Omental fat pad (tissue), 4 donors: ENCODE measurements around the gene CLIP1. TPM values are rescaled to one million over a fixed set of nuclear protein-coding genes. Genes with fewer than 3 reads are reported as not detected.
"Not testable (repeated sequence)": the region's sequence is repeated elsewhere in the genome, so short reads cannot be mapped to it uniquely, and the experiment has no call there.

Experiments
- ATAC-seq: fragments of 150-250 bp; one replicate; pipeline ENCODE4 v1.9.1; 2016; ENCODE audit warnings: mild to moderate bottlenecking, moderate library complexity; ENCODE audit not compliant: low FRiP score
- DNase-seq: peaks from one replicate; pipeline ENCODE4 v3.0.0-alpha.2; 2019; ENCODE audit warnings: low spot score
- total RNA-seq, 4 donors: library from RNA; depleted of rRNA; stranded (reverse); fragments of >200 nt; gene quantifications; one replicate each; pipeline ENCODE4 v1.1.0, GENCODE V29; 2016
- TF ChIP-seq, protein P1 (sequence below), 3 donors: fragments of 450-650 bp; IDR thresholded peaks; one replicate each; pipeline ENCODE4 v1.5.1; 2016 to 2017; ENCODE audit warnings: antibody characterized with exemption in 3 of 3, mild to moderate bottlenecking in 3 of 3, moderate library complexity in 2 of 3

Gene CLIP1
- total RNA-seq = 100 to 1,000 TPM in 1 of 4 donors, 10 to 100 TPM in 3; 72.8 to 189 (median 91.7) TPM

DNA sequence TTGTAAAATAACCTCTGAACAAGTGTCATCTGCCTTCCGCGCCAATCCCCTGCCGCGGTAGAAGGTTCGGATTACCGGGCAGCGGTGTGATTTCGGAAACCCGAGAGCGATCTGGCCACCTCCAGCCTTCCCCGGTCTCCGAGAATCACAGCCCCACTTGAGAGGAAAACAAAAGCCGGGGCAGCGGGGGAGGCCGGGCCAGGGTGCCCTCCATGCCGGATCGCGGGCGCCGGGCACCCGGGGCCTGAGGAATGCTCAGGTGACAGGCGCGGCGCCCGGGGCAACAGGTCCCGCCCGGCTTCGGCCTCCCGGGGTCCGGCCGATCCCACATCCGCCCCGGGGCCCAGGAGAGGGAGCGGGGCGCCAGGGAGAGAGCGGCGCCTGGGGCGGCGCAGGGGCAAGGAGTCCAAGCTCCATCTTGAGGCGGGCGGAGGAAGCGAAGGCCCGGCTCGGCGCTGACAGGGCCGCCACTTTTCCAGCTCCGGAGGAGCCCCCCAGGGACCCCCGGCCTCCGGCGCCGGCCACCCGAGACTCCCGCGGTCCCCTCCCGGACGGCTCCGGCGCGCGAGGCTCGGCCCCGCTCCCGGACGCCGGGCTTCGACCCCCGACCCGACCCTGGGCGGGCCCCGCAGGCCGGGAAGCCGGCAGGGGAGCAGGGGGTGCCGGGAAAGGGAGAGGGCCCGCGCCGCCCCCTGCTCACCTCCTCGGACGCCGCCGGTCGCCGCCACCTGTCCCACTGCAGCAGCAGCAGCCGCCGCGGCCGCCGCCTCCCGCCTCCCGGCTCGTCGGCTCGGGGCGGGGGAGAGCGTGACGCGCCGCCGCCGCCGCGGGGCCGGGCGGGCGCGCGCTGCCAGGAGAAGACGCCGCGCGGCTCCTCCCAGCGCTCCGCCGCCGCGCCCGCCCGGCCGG, at the start of gene CLIP1:
TSS of gene CLIP1 (minus strand) at position 849 of the 909 bp plus-strand sequence. CDS start 42,217 bp downstream, outside the sequence.
- DNase-seq (no peak), ATAC-seq (peak; percentile 74)
- TF ChIP-seq, protein P1, sequence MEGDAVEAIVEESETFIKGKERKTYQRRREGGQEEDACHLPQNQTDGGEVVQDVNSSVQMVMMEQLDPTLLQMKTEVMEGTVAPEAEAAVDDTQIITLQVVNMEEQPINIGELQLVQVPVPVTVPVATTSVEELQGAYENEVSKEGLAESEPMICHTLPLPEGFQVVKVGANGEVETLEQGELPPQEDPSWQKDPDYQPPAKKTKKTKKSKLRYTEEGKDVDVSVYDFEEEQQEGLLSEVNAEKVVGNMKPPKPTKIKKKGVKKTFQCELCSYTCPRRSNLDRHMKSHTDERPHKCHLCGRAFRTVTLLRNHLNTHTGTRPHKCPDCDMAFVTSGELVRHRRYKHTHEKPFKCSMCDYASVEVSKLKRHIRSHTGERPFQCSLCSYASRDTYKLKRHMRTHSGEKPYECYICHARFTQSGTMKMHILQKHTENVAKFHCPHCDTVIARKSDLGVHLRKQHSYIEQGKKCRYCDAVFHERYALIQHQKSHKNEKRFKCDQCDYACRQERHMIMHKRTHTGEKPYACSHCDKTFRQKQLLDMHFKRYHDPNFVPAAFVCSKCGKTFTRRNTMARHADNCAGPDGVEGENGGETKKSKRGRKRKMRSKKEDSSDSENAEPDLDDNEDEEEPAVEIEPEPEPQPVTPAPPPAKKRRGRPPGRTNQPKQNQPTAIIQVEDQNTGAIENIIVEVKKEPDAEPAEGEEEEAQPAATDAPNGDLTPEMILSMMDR (IDR thresholded peaks at IDR 0.05) = no peak

DNA sequence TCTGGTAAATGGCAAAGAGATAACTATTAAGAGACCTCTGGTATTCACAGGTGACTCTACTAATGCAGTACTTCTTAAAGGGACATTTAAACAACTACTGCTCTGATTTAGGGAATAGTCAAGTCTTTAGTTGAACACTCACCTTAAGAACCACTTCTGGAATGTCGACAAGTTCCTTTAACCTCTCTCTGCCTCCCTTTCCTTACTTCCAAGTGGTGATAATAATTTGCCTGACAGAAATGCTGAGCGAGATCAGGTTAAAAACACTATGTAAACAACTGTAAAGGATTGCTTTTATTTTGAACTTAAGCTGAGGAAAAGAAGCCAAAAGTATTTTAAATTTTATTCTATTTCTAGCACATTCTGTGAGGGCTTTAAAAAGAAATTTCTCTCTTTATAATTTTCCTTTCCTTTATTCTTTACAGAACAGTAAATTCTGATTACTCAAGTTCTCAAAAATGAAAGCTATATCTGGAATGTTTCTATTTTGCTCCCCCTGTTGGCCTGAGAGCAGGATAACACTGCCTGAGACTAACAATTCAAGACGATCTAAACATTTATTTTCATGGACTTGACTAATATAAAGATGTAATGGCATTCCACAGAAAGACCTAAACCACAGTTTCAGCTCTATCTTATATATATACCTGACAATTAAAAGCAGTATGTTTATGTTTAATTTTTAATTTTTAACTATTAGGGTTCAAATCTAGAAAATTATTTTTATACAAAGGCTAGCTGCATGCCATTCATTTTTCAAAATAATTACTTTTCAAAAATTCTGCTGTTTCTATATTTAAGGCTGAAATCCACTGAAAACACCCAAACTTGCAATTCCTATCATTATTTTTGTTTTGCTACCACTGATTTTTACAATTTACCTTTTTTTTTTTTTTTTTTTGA, 49.1 kb upstream of the CLIP1 start:
- DNase-seq (no peak), ATAC-seq (peak; percentile 34)

DNA sequence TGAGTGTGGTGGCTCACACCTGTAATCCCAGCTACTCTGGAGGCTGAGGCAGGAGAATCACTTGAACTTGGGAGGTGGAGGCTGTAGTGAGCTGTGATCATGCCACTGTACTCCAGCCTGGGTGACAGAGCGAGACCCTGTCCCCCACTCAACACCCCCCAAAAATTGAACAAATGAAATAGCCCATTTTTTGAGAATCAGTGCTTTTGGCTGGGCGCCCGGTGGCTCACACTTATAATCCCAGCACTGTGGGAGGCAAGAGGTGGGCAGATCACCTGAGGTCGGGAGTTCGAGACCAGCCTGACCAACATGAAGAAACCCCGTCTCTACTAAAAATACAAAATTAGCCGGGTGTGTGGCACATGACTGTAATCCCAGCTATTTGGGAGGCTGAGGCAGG, 48.1 kb upstream of the CLIP1 start:
- not testable (repeated sequence) for ATAC-seq, DNase-seq

More for the DNA sequence above, 49.1 kb upstream of the CLIP1 start:
- TF ChIP-seq, protein P1 (IDR thresholded peaks at IDR 0.05) = peak in 1 of 3 donors; percentile 29

DNA sequence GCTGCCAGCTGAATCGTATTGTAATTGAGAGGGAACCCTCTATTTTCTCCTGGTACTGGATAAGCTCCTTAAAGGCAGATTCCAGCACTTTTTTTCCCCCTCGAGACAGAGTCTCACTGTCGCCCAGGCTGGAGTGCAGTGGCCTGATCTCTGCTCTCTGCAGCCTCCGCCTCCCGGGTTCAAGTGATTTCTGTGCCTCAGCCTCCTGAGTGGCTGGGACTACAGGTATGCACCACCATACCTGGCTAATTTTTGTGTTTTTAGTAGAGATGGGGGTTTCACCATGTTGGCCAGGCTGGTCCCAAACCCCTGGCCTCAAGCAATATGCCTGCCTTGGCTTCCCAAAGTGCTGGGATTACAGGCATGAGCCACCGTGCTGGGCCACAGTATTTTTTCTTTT, 47.4 kb upstream of the CLIP1 start:
- not testable (repeated sequence) for DNase-seq, ATAC-seq

DNA sequence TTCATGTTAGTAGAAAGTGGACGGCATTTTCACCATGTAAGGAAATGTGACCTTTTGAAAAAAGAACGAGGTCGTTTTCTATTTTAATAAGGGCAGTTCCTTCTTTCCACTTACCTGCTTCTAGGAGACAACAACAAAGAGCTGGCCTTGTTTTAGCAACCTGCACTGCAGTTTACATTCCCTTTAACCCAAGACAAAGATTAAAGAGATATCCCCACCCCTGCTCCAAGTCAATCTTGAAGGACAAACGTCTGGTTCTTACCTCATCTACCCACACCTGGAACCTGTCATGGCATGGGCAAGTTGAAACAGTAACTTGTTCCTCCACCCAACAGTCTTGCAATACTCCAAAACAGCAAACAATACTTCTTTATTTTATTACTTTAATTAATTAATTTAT, 45.5 kb upstream of the CLIP1 start:
- ATAC-seq = no peak
- DNase-seq = no peak
- TF ChIP-seq, protein P1 (IDR thresholded peaks at IDR 0.05) = no peak

DNA sequence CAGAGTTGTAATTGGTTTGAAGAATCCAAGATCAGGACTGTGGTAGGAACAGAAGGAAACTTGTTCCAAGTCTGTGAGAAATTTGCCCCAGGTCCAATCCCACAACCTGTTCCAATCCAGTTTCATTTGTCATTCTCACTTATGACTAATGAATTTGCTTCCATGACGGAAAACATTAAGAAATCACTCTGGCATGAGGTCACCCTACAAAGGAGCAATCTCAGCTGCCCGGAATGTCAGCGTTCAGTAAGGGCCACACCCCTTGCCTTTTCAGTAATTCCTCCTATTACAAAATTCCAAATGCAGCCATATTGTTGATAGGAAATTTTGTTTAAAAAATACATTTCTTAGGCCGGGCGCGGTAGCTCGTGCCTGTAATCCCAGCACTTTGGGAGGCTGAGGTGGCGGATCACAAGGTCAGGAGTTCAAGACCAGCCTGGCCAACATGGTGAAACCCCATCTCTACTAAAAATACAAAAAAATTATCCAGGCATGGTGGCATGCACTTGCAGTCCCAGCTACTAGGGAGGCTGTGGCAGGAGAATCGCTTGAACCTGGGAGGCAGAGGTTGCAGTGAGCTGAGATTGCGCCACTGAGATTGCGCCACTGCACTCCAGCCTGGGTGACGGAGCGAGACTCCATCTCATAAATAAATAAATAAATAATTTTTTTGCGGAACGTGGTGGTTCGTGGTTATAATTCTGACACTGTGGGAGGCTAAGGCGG, 42.0 kb upstream of the CLIP1 start:
- ATAC-seq = peak; percentile 94

DNA sequence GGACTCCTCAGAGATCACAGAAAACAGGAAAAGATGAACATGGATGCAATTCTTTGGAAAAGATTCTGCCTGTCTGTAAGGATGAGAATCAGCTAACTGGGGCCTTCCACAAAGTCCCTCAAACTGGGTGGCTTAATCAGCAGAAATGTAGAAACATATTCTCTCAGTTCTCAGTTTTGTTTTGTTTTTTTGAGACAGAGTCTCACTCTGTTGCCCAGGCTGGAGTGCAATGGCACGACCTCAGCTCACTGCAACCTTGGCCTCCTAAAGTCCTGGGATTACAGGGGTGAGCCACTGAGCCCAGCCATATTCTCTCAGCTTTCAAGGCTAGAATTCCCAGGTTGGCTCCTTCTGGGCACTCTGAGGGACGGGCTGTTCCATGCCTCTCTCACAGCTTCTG, 38.2 kb upstream of the CLIP1 start:
- ATAC-seq (no peak), DNase-seq (no peak)
- TF ChIP-seq, protein P1 (IDR thresholded peaks at IDR 0.05) = no peak

More for the DNA sequence above, 42.0 kb upstream of the CLIP1 start:
- not testable (repeated sequence) for DNase-seq

DNA sequence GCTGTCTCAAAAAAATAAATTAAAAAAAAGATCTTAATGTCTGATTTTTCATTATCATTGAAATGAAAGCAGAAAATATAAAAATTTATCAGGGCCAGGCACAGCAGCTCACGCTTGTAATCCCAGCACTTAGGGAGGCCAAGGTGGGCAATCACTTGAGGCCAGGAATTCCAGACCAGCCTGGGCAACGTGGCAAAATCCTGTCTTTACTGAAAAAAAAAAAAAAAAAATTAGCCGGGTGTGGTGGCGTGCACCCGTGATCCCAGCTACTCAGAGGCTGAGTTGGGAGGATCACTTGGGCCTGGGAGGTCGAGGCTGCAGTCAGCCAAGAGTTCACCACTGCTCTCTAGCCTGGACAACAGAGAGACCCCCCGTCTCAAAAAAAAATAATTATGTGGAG, 37.6 kb upstream of the CLIP1 start:
- ATAC-seq = no peak
- TF ChIP-seq, protein P1 (IDR thresholded peaks at IDR 0.05) = no peak
- no peak for DNase-seq
